ENCODE results near the gene RAMACL. TPM values are rescaled to one million over a fixed set of nuclear protein-coding genes. Genes with fewer than 3 reads are reported as not detected.
A peak's percentile ranks its signal among the peaks of the same experiment; 100 is the strongest.
"Not testable (repeated sequence)": the region's sequence is repeated elsewhere in the genome, so short reads cannot be mapped to it uniquely, and the experiment has no call there.

Gene RAMACL
- total RNA-seq = 0.43 TPM in 1 of 2 replicates, not detected in the other
- 0.15 TPM for polyA plus RNA-seq (2012)

- DNase-seq (ENCODE audit: low read depth) = no peak
These were observed at the start of gene RAMACL for GRCh38 chr6:166586424-166587156. RAMACL (minus strand) TSS chr6:166586678; CDS start chr6:166586477, 201 bp downstream.

GRCh38 chr6:166635013-166635970 is 48.8 kb upstream of the RAMACL start:
- DNase-seq (ENCODE audit: low read depth) = no peak

GRCh38 chr6:166634581-166634980 is 48.1 kb upstream of the RAMACL start:
- not testable (repeated sequence) for DNase-seq (ENCODE audit: low read depth)

GRCh38 chr6:166633732-166634535 is 47.5 kb upstream of the RAMACL start:
- peak; percentile 87 for DNase-seq (ENCODE audit: low read depth)

GRCh38 chr6:166632731-166633130 is 46.3 kb upstream of the RAMACL start:
- DNase-seq (ENCODE audit: low read depth) = no peak

- DNase-seq (ENCODE audit: low read depth) = no peak
These were observed 44.0 kb upstream of the RAMACL start for GRCh38 chr6:166630462-166630861.

- DNase-seq (ENCODE audit: low read depth) = peak; percentile 60
These were observed 43.1 kb upstream of the RAMACL start for GRCh38 chr6:166629628-166630027.

GRCh38 chr6:166627875-166628801 is 41.7 kb upstream of the RAMACL start:
- DNase-seq (ENCODE audit: low read depth) = peak; percentile 76

- peak; percentile 100 for DNase-seq (ENCODE audit: low read depth)
These were observed 40.8 kb upstream of the RAMACL start, which contains the start of gene RPS6KA2 for GRCh38 chr6:166627033-166627874. RPS6KA2 (minus strand) TSS chr6:166627251; CDS start chr6:166627019, 232 bp downstream.

- DNase-seq (ENCODE audit: low read depth) = peak; percentile 25
These were observed 39.9 kb upstream of the RAMACL start for GRCh38 chr6:166626177-166627032.

GRCh38 chr6:166625356-166625755 is 38.9 kb upstream of the RAMACL start:
- DNase-seq (ENCODE audit: low read depth) = no peak

- peak; percentile 13 for DNase-seq (ENCODE audit: low read depth)
These were observed 37.8 kb upstream of the RAMACL start for GRCh38 chr6:166624275-166624674.

- no peak for DNase-seq (ENCODE audit: low read depth)
These were observed 36.8 kb upstream of the RAMACL start for GRCh38 chr6:166623318-166623717.

GRCh38 chr6:166621114-166621540 is 34.6 kb upstream of the RAMACL start:
- DNase-seq (ENCODE audit: low read depth) = no peak

- DNase-seq (ENCODE audit: low read depth) = no peak
These were observed 34.1 kb upstream of the RAMACL start for GRCh38 chr6:166620478-166621113.

- peak; percentile 58 for DNase-seq (ENCODE audit: low read depth)
These were observed 33.4 kb upstream of the RAMACL start for GRCh38 chr6:166619912-166620311.
